Stimulated activated CD4-positive, alpha-beta T cell treated with anti-CD3 and anti-CD28 coated beads, Interleukin-1b, Interleukin-23, amount 100 ng/mL, for 4 hours (primary cell): ENCODE data around the gene HADHB.
A peak's percentile ranks its signal among the peaks of the same experiment; 100 is the strongest.
"Not testable (repeated sequence)": the region's sequence is repeated elsewhere in the genome, so short reads cannot be mapped to it uniquely, and the experiment has no call there.

Source experiments
- DNase-seq, 2 donors: peaks; one replicate each; pipeline ENCODE4 v3.0.0-alpha.2; 2020; ENCODE audit warnings: low read depth in 2 of 2

Gene HADHB

DNA sequence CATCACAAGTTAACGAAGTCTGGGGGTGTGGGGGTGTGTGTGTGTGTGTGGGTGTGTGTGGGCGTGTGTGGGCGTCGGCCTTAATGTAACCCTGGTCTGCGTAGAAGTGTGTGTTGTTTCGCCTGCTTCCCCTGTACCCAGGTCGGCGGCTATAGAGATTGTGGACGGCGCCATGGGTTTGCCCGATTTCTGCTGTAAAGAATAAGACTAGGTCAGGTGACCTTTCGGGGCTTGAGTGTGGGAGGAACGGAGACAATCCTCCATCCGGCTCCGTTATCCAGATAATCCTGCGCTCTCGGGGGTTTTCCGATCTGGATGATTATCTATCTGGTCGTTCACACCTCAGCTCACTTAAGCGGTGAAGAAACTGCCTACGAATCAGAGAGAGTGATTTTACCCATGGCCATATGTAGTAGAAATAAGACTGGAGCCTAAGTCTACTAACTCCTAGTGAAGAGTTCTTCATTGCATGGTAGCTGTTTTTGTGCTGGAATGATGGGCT lies 543 bp downstream of the HADHB start:
- DNase-seq: peak; percentile 49 to 51

DNA sequence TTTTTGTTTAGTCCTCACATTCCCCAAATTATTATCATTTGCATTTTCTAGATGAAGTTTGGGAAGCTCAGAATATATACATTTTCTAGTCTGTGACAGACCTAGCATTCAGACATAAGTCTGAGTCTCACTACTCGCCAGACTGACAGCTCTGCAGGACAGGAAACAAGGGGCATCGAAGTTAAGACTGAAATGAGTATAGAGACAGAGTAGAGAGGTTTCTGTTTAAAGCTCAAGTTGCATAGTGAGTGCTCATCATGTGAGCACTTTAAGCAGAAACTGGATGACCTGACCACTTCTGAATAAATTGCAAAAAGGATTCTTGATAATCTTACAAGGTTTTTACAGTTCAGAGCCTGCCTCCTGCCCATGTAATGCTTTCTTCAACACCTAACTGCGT lies 1.1 kb downstream of the HADHB start:
- DNase-seq: no peak

DNA sequence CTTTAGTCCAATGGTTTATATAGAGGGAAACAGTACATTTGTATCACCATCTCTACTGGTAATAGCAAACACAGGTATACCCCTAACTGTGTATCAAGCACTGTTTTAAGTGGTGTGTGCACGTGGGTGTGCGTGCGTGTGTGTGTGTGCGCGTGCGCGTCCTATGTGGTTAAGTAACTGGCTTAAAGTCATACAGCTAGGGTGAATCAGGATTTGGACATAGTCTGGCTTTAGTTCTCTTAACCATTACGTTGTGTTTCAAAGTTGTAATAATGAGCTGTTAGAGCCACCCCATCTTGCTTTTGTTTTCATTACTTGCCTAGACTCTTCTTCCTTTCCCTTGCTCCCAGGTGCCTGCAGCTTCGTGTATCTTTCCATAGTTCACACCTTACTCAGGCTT lies 2.1 kb downstream of the HADHB start:
- DNase-seq: no peak

DNA sequence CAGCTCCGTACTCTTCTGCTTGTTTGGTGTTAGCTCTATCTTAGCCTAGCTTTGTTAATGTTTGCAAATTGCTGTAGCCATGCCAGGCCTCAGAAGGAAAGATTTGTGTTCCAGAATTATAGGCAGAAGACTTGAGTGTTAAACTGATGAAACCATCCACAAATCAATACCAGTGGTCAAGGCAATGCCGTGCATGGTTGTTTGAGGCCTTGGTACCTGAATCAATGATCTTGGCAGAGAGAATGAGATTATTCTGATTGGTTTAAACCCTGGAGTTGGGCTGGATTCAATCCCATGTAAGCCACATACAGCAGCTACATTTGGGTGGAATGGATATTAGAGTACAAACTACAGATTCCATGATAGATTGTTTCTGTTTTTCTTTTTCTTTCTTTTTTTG lies 4.9 kb downstream of the HADHB start:
- DNase-seq: no peak

DNA sequence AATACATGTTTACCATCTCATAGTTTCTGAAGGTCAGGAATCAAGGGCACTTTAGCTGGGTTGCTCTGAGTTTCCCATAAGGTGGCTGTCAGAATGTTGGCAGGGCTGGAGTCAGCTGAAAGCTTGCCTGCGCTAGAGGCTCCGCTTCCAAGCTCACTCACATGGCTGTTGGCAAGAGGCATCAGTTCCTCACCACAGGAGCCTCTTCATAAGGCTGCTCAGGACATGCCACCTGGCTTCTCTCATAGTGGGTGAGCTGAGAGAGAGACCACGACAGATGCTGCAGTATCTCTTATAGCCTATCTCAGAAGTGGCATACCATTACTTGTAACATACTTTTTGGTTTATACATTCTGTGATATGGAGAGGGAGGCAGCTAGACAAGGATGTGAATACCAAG lies 7.2 kb downstream of the HADHB start:
- no peak for DNase-seq

DNA sequence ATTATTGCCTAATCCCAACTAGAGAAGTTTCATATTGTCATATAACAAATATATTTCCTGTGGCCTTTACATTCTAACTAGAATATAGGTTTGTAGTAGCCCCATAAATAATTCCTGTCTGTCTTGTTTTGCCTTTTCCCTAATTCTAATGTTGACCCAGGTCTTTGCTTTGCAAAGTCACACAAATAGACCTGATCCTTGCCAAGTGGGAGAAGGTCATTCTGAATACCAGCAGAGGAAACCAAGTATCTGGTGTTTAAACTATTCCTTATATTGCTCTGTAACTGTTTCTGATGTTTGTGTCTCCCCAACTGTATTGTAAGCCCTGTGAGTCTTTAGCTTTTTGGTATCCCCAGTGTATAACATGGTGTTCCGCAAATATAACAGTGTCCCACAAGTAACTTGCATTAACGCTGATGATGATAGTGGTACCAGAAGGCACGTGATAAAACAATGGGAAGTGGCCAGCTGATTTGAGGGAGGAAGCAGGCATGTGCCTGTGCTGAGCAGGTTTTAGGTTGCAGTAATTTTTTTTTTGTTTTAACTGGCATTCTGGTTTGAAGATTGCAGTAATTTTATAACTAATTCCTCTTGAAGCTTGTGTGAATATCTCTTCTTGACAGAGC lies 11.1 kb downstream of the HADHB start:
- DNase-seq: no peak

DNA sequence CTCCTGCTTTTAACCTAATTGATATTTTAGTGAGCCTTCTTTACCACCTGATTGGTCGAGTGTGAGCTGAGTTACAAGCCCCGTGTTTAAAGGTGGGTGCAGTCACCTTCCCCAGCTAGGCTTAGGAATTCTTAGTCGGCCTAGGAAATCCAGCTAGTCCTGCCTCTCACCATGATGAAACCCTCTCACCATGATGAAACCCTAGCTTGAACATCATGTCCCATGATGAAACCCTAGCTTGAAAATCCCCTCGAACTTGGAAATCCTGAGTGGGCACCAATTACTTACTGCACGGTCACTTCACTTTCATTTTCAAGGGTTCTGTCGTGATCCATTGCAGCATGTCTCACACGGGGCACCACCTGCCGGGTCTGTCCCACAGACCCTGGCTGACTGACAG lies 14.1 kb downstream of the HADHB start:
- DNase-seq: not testable (repeated sequence)

DNA sequence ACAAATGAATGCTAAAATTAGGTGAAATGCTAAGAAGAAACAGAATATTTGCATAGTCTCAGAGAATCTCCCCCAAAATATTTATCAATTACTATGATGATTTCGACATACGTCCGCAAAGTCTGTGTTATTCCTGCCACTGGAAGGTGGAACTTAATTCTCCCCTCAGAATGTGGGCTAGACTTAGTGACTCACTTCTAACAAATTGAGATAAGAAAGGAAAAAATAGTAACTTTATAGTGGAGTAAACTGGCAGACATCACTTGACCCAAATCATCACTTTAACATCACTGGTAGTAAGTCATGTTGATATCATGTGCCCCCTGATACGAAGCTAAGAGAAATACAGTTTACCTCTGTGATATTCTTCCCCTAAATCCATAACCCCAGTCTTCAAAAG lies 23.5 kb downstream of the HADHB start:
- DNase-seq: no peak

DNA sequence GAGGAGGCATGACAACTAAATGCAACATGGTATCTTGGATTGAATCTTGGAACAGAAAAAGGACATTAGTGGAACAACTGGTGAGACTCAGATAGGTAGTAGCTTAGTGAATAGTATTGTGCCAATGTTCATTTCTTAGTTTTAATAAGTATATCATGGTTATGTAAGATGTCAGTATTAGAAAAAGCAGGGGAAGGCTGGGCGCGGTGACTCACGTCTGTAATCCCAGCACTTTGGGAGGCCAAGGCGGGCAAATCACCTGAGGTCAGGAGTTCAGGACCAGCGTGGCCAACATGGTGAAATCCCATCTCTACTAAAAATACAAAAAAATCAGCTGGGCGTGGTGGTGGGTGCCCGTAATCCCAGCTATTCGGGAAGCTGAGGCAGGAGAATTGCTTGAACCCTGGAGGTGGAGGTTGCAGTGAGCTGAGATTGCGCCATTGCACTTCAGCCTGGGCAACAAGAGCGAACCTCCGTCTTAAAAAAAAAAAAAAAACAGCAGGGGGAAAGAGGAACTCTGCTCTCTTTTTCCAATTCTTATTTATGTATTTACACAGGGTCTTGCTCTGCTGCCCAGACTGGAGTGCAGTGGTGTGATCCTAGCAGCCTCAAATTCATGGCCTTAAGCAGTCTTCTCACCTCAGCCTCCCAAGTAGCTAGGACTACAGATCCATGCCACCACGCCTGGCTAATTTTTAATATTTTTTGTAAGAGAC lies 24.1 kb downstream of the HADHB start:
- DNase-seq: not testable (repeated sequence)

DNA sequence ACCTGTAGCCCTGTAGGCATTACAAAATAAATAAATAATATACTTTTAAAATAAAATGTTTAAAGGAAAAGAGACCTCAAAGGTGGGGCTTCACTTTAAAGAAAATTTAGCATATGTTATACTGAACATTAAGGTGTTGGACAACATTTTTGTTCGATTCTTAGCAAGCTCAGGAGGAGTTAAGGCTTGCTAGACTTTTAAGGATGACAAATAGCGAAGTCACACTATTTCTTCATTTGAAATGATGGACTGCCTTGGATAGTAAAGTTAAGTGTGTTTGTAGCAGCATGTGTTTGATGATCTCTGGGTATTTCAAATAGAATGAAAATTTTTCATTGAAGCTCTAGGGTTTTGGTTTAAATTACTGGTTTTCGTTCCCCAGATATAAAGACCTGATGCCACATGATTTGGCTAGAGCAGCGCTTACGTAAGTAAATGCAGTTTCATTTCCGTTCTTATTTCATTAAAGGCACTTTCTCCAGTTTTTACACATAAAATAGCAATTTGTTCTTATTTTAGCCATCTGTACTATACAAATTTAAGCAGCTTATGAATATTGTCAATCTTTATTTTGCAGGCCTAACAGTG lies 24.9 kb downstream of the HADHB start:
- no peak for DNase-seq

DNA sequence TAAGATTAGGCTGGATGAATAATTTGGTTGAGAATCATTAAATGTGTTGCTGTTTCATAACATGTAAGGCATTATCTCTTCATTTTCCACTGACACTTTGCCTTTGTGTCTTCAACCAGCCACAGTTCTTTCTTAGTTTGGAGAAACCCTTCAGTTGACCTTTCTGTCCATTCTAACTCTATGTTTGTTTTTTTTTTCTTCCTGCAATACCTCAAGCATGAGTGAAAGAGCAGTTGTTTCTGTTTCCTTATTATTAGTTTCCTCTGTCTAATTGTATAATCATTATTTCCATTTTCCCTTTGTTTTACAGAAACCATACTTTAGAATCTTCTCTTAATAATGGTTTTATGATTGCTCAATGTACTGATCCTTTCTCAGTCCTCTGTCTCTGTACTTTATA lies 25.6 kb downstream of the HADHB start:
- DNase-seq: no peak

DNA sequence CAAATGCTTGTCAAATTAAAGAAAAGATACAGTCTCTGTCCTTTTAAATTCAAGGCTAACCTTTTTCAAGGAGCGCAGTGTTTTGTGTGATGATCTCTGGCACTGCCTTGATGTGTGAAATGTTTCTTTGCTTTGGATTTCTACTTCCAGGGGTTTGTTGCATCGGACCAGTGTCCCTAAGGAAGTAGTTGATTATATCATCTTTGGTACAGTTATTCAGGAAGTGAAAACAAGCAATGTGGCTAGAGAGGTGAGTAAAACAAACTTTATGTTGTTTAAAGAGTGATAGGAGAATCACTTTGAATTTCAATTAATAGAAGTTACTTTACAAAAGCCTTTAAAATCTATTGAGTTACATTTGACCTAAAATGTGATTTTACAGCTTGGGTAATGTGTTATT lies 28.8 kb downstream of the HADHB start:
- no peak for DNase-seq

DNA sequence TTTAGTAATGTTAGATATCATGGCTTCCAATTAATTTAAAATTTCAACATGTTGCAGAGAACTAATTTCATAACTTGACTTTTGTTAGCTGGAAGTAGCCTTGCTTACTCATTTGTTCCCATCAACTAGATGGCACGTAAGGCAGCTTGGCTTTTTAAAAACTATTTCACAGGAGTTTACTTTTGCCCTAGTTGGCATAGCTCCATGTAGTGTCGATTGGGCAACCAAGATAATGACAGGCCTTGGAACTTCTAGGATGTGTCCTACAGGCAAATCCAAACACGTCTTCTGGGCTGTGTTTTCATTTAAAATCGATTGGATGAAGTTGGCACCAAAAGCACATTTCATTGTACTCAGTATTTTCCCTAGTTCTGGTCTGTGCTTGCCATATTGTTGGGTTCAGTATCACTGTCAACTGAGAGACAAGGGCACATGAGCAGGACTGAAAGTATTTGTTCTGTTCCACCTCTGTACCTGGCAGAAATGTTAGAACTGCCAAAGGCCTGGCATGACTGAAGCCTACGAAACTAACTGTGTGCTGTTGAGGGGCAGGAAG lies 29.4 kb downstream of the HADHB start:
- DNase-seq: no peak

DNA sequence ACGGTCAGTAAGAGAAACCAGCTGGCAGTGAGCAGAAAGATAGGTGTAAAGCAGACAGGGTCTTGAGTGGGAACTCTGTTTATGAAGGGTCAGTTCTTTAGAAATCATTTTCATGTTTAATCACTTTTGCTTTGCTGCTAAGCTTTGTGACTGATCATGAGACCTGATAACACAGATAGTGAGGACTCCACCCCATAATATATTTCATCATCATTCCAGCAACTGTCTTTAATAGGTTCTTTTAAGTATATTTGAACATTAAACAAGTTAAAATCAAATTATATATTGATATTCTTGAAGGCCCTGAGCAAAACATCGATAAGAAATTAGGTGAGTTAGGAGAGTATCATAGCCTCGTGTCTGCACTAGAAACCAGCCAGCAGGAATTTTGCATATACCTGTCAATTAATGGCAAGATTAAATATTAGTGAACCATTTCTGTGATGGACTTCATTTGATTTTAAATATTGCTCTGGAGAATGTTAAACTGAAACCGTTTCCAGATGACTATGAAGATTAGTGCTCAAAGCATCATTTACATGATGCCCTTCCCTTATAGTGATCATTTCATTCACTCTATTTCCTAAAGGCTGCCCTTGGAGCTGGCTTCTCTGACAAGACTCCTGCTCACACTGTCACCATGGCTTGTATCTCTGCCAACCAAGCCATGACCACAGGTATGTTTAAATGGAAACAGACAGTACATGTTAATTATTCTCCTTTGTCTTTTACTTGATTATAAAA lies 31.9 kb downstream of the HADHB start:
- DNase-seq: no peak

DNA sequence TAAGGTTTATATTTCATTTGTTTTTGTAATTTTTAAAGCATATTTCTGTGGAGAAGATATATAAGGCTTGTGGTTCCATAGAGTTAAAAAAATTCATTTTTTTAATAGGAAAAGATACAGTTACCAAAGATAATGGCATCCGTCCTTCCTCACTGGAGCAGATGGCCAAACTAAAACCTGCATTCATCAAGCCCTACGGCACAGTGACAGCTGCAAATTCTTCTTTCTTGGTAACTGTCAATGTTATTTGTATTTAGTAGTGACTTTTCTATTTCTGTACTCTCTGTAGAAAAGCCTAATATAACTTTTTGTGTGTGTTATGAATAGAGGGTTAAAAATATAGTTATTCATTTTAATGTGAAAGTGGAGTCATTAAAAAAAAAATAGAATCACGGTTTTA lies 35.1 kb downstream of the HADHB start:
- DNase-seq: no peak

DNA sequence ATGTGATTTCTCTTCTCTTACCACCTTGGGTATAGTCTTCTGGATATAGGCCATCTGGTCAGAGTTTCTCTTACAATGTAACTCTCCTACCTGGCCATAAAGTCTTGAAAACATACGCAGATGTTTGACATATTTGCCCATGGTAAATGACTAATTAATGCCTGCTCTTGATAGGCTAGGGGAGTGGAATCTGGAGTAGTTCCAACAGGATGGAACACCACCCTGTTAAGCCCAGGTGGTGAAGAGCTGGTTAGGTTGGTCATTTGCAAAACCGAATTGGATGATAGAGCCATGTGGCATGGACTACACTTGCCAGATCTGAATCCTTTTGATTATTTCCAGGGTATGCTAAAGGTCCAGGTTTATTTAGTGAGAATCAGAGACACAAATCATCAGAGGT lies 36.5 kb downstream of the HADHB start:
- DNase-seq: no peak

DNA sequence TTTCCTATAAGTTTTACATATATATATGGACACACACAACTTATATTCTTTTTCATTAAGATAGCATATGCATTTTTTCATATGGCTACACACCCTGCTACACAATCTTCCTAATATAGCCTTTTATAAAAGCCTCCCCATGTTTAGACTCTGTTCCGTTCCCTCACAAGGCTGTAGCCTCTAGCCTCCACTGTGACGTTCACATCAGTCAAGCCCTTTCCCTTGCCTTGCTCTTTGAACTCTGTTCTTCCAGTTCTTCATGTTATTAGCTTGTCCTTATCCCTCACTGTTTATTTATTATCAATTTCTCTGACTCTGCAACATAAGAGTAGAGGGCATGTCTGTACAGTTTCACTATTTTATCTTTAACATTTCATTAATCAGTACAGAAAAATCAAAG lies 38.9 kb downstream of the HADHB start:
- no peak for DNase-seq

DNA sequence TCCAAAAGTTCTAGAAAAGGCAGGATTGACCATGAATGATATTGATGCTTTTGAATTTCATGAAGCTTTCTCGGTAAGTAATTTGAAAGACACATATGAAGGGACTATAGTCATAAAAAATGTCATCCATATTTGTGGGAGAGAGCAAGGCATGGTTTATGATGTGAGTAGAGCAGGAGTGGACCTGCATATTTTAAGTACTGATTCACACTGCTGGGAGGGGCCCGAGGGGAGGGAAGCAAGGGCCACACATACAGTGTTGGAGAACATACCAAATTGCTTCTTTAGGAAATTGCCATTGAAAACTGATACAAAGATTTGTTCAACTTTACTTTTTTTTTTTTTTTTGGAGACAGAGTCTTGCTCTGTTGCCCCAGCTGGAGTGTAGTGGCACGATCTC lies 39.4 kb downstream of the HADHB start:
- no peak for DNase-seq

DNA sequence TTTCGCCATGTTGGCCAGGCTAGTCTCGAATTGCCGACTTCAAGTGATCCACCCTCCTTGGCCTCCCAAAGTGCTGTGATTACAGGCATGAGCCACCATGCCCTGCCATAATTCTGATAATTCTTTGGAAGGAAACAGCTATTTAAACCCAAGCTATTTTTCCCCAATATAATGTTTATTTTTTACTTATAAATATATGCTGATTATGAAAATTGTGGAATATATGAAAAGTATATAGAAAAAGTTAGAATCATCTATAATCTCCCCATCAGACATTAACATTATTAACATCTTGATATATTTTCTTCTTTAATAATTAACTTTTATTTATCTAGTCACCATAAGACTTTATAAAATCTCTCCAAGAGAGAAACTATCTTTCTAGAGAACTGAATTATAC lies 41.2 kb downstream of the HADHB start:
- DNase-seq: no peak

DNA sequence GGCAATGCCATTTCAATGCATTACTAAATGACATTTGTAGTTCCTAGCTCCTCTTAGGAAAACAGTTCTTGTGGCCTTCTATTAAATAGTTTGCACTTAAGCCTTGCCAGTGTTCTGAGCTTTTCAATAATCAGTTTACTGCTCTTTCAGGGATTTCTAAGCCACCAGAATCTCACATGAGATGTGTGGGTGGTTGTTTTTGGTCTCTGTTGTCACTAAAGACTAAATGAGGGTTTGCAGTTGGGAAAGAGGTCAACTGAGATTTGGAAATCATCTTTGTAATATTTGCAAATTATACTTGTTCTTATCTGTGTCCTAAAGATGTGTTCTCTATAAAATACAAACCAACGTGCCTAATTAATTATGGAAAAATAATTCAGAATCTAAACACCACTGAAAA lies 45.3 kb downstream of the HADHB start:
- DNase-seq: no peak

DNA sequence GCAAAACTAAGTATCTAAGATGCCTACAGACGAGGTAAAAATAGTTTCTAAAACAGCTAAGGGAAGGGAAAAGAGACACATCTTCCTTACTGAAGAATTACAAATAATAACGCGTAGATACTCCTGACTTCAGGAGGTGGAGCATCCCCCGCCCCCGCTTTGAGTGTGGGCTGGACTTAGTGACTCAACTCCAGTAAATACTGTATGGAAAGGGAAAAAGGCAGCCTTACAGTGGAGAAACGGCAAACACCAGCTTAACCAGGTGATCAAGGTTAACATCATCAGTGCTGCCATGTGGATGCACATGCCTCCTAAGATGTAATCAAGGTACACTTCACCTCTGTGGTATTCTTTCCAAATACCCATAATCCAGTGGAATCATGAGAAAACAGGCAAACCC lies 47.9 kb downstream of the HADHB start:
- no peak for DNase-seq

DNA sequence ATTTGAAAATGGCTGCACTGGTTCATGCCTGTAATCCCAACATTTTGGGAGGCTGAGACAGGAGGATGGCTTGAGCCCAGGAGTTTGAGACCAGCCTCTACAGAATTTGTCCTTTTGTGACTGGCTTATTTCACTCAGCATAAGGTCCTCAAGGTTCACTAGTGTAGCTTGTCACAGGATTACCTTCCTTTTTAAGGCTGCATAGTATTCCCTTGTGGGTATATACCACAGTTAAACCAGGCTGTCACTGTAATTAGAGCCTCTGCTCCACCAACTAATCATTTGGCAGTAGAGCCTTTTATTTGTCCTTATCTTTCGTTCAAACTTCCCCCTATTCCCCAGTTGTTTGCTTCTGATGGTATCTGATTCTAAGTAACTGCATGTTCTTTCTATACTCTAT lies 50.8 kb downstream of the HADHB start:
- DNase-seq: no peak
